Hepatocyte (in vitro differentiated cells): ENCODE data around the gene KRT7.

Source experiments
- CTCF ChIP-seq: fragments of 200-600 bp; sonication (generic); IDR thresholded peaks from 2 replicates; pipeline ENCODE4 v1.5.1; 2016; ENCODE audit warnings: antibody characterized with exemption, mild to moderate bottlenecking; ENCODE audit not compliant: poor library complexity
- EZH2phosphoT487 ChIP-seq: fragments of 200-600 bp; sonication (generic); IDR thresholded peaks from one replicate; pipeline ENCODE4 v1.6.1; 2018; ENCODE audit warnings: antibody characterized with exemption, mild to moderate bottlenecking, low read depth, moderate library complexity; ENCODE audit not compliant: unreplicated experiment, severe bottlenecking

- no peak for TF ChIP-seq CTCF
- no peak for TF ChIP-seq EZH2phosphoT487
Observed at GRCh38 chr12:52186118-52186840, 46.8 kb upstream of the KRT7 start.
